Measurements from ENCODE around the gene RNF208.

RNF208 gene

DNA sequence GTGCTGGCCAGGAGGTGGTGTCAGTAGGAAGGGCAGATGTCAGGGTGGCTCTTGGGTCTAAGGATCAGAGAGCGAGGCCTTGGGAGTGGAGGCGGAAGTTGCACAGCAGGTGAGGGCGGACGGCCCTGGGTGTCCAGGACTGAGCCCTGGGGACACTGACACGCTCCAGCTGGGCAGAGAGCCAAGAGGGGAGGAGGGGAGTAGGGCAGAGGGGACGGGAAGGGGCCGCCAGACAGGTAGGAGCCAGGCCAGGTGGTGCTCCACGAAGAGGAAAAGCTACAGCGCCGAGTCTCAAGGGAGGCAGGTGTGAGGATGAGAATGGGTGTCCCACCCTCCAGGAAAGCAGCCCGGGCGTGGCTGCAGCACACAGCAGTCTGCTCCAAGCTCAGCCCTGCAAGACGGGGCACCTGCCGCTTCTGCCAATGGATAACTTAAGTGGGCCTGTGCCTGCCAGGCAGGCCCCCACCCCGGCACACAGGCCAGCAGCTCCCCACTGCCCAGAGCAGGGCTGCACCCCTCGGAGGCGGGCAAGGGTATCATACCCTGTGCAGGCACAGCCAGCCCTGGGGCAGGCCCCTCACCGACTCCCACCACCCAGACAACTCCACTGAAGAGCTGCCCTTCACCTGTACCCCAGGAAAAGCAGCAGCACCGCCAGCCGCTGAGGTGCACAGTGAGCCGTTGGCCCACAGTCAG, 26.4 kb downstream of the RNF208 start:
- Histone ChIP-seq H3K9ac (ENCODE audit: low read length) (no peak overlapping the region), H3K36me3 (ENCODE audit: control insufficient read depth, low read depth, low read length) (no peaks in the 10 kb centered on the region), H3K27me3 (ENCODE audit: control insufficient read depth, insufficient read depth, low read length) (no peaks in the 10 kb centered on the region), H3K4me3 (ENCODE audit: low read length) (no peak overlapping the region), H3K27ac (ENCODE audit: low read length) (no peak overlapping the region), H3K9me3 (ENCODE audit: control insufficient read depth, low read depth, low read length) (no peaks in the 10 kb centered on the region), H3K4me1 (ENCODE audit: control insufficient read depth, low read depth, low read length) (no peaks in the 10 kb centered on the region)

DNA sequence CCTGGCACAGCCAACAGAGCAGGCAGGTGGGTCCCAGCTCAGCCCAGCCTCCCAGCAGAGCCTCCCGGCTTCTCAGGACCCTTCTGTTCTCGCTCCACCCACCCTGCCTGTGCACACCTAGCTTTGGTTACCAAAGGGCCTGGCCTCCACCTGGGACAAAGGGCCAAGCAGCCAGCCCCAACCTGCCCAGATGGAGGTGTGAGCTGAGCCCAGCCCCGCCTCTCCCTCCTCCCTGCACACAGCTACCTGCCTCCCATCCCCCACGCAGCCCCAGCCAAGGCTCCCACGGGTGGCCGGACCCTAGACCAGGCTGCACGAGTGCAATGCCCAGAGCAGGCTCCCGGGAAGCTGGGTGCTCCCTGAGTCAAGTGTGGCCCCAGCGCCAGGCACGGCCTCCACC, 27.1 kb downstream of the RNF208 start:
- Histone ChIP-seq H3K36me3 (ENCODE audit: control insufficient read depth, low read depth, low read length) (no peaks in the 10 kb centered on the region), H3K9ac (ENCODE audit: low read length) (no peak overlapping the region), H3K27ac (ENCODE audit: low read length) (no peak overlapping the region), H3K9me3 (ENCODE audit: control insufficient read depth, low read depth, low read length) (no peaks in the 10 kb centered on the region), H3K27me3 (ENCODE audit: control insufficient read depth, insufficient read depth, low read length) (no peaks in the 10 kb centered on the region), H3K4me1 (ENCODE audit: control insufficient read depth, low read depth, low read length) (no peaks in the 10 kb centered on the region), H3K4me3 (ENCODE audit: low read length) (no peak overlapping the region)

- Histone ChIP-seq H3K4me3 (ENCODE audit: low read length) (no peak overlapping the region), H3K36me3 (ENCODE audit: control insufficient read depth, low read depth, low read length) (no peaks in the 10 kb centered on the region), H3K4me1 (ENCODE audit: control insufficient read depth, low read depth, low read length) (peaks cover 4% of the 10 kb centered on the region), H3K9ac (ENCODE audit: low read length) (no peak overlapping the region), H3K27ac (ENCODE audit: low read length) (no peak overlapping the region), H3K9me3 (ENCODE audit: control insufficient read depth, low read depth, low read length) (no peaks in the 10 kb centered on the region), H3K27me3 (ENCODE audit: control insufficient read depth, insufficient read depth, low read length) (no peaks in the 10 kb centered on the region)
Measured at GRCh38 chr9:137194388-137194787, 27.7 kb downstream of the RNF208 start.

DNA sequence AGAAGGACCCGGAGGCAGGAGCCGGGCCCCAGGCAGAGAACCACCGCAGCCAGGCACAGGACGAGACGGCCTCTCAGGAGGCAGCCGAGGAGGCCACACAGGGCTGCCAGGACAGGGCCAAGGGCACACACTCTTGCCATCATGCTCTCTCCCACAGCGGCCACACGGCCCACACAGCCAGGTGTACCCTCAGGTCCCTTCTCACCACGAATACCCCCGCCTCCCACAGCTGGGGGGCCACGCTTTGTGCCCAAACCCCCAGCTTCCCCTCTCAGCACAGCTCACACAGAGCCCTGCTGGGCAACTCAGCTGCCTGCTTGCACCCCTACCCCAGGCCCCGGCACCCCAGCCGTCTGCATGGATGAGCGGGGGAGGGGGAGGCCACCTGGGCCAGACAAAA, 28.3 kb downstream of the RNF208 start:
- H3K36me3 ChIP-seq (ENCODE audit: control insufficient read depth, low read depth, low read length), result no peaks in the 10 kb centered on the region
- H3K9me3 ChIP-seq (ENCODE audit: control insufficient read depth, low read depth, low read length), result no peaks in the 10 kb centered on the region
- no peak overlapping the region for H3K9ac ChIP-seq (ENCODE audit: low read length)
- no peaks in the 10 kb centered on the region for H3K27me3 ChIP-seq (ENCODE audit: control insufficient read depth, insufficient read depth, low read length)
- H3K4me3 ChIP-seq (ENCODE audit: low read length), result no peak overlapping the region
- H3K27ac ChIP-seq (ENCODE audit: low read length), result no peak overlapping the region
- peaks cover 5% of the 10 kb centered on the region for H3K4me1 ChIP-seq (ENCODE audit: control insufficient read depth, low read depth, low read length)

DNA sequence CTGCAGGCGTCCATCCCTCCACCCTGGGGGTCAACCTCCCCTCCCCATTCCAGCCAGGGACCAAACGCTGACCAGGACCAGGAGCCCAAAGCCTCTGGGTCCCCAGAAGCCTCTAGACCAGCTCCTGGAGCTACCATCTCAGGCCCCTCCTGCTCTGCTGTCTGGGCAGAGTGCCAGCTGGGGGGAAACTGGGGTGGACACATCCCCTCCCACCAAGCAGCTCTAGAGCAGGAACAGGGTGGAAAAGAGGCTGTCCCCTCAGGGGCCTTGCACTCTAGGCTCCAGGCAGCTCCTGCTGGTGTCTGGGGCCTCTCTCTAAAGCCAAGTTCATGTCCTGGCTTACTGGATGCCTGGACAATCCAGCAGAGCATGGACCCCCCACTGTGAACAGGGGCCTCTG, 29.2 kb downstream of the RNF208 start:
- Histone ChIP-seq H3K27ac (ENCODE audit: low read length) (no peak overlapping the region), H3K27me3 (ENCODE audit: control insufficient read depth, insufficient read depth, low read length) (no peaks in the 10 kb centered on the region), H3K36me3 (ENCODE audit: control insufficient read depth, low read depth, low read length) (no peaks in the 10 kb centered on the region), H3K9me3 (ENCODE audit: control insufficient read depth, low read depth, low read length) (no peaks in the 10 kb centered on the region), H3K9ac (ENCODE audit: low read length) (no peak overlapping the region), H3K4me1 (ENCODE audit: control insufficient read depth, low read depth, low read length) (peaks cover 5% of the 10 kb centered on the region), H3K4me3 (ENCODE audit: low read length) (no peak overlapping the region)

DNA sequence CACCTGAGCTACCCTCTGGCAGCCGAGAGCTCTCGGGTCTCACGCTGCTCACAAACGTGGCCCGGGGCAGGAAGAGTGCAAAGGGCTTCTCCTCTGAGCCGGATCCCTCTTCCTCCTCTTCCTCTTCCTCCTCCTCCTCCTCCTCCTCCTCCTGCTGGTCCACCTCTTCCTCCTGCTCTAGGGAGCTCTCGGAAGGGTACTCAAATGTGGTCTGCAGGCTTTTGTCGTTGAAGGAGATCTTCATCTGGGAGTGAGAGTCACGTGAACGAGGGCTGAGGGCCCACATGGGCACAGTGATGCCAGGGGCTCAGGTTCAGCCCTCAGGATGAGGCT, 29.6 kb downstream of the RNF208 start:
- Histone ChIP-seq H3K4me3 (ENCODE audit: low read length) (no peak overlapping the region), H3K36me3 (ENCODE audit: control insufficient read depth, low read depth, low read length) (no peaks in the 10 kb centered on the region), H3K27ac (ENCODE audit: low read length) (no peak overlapping the region), H3K9ac (ENCODE audit: low read length) (no peak overlapping the region), H3K4me1 (ENCODE audit: control insufficient read depth, low read depth, low read length) (peaks cover 9% of the 10 kb centered on the region), H3K9me3 (ENCODE audit: control insufficient read depth, low read depth, low read length) (no peaks in the 10 kb centered on the region), H3K27me3 (ENCODE audit: control insufficient read depth, insufficient read depth, low read length) (no peaks in the 10 kb centered on the region)

DNA sequence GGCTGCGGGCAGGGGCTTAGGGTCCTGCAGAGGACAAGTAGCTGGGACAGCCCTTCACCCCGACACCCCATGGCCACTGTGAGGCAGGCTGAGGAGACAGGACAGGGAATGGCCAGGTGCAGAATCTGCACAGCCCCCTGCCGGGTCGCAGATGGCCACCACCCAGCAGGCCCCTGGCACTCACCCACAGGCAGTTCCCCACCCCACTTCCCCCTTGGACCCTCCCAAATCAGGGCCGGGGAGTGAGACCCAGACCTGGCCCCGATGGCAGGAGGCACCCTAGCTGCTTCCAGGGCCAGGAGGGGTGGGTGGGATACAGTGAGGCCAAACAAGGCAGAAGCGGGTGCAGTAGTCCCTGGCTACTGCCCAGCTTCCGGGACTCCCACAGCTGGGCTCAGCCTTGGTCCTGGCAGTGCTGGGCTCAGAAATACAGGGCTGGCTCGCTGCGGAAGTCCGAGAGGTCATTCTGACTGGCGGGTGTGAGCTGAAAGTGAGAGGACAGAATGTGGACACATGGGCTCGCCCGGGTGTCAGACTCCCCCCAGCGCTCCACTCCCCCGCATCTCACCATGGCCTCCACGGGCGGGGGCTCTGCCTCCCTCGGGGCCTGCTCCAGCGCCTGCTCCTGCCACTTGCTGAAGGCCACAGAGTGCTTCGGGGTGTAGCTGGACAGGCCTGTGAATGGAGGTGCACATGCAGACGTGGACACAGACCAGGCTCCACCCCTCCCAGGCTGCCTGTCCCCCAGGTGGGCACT, 30.2 kb downstream of the RNF208 start:
- Histone ChIP-seq H3K27me3 (ENCODE audit: control insufficient read depth, insufficient read depth, low read length) (no peaks in the 10 kb centered on the region), H3K36me3 (ENCODE audit: control insufficient read depth, low read depth, low read length) (no peaks in the 10 kb centered on the region), H3K4me3 (ENCODE audit: low read length) (no peak overlapping the region), H3K4me1 (ENCODE audit: control insufficient read depth, low read depth, low read length) (peaks cover 9% of the 10 kb centered on the region), H3K27ac (ENCODE audit: low read length) (no peak overlapping the region), H3K9me3 (ENCODE audit: control insufficient read depth, low read depth, low read length) (no peaks in the 10 kb centered on the region), H3K9ac (ENCODE audit: low read length) (no peak overlapping the region)

GRCh38 chr9:137191245-137191644, 30.8 kb downstream of the RNF208 start:
- Histone ChIP-seq H3K4me1 (ENCODE audit: control insufficient read depth, low read depth, low read length) (peaks cover 9% of the 10 kb centered on the region), H3K9ac (ENCODE audit: low read length) (no peak overlapping the region), H3K4me3 (ENCODE audit: low read length) (no peak overlapping the region), H3K36me3 (ENCODE audit: control insufficient read depth, low read depth, low read length) (peaks cover 3% of the 10 kb centered on the region), H3K27me3 (ENCODE audit: control insufficient read depth, insufficient read depth, low read length) (no peaks in the 10 kb centered on the region), H3K27ac (ENCODE audit: low read length) (no peak overlapping the region), H3K9me3 (ENCODE audit: control insufficient read depth, low read depth, low read length) (no peaks in the 10 kb centered on the region)

GRCh38 chr9:137190315-137190856, 31.7 kb downstream of the RNF208 start:
- no peaks in the 10 kb centered on the region for H3K27me3 ChIP-seq (ENCODE audit: control insufficient read depth, insufficient read depth, low read length)
- H3K9ac ChIP-seq (ENCODE audit: low read length), result no peak overlapping the region
- no peak overlapping the region for H3K27ac ChIP-seq (ENCODE audit: low read length)
- peaks cover 3% of the 10 kb centered on the region for H3K36me3 ChIP-seq (ENCODE audit: control insufficient read depth, low read depth, low read length)
- H3K4me1 ChIP-seq (ENCODE audit: control insufficient read depth, low read depth, low read length), result peaks cover 9% of the 10 kb centered on the region
- H3K9me3 ChIP-seq (ENCODE audit: control insufficient read depth, low read depth, low read length), result no peaks in the 10 kb centered on the region
- no peak overlapping the region for H3K4me3 ChIP-seq (ENCODE audit: low read length)

- Histone ChIP-seq H3K27me3 (ENCODE audit: control insufficient read depth, insufficient read depth, low read length) (no peaks in the 10 kb centered on the region), H3K27ac (ENCODE audit: low read length) (no peak overlapping the region), H3K9me3 (ENCODE audit: control insufficient read depth, low read depth, low read length) (no peaks in the 10 kb centered on the region), H3K4me1 (ENCODE audit: control insufficient read depth, low read depth, low read length) (peaks cover 9% of the 10 kb centered on the region), H3K9ac (ENCODE audit: low read length) (peak overlapping the region; percentile 66), H3K4me3 (ENCODE audit: low read length) (peak overlapping the region; percentile 90), H3K36me3 (ENCODE audit: control insufficient read depth, low read depth, low read length) (peaks cover 3% of the 10 kb centered on the region)
Measured at GRCh38 chr9:137189297-137190295, 32.4 kb downstream of the RNF208 start.
